Ascending aorta (tissue), 2 donors: ENCODE measurements around the gene TNFRSF4. TPM values are rescaled to one million over a fixed set of nuclear protein-coding genes. Genes with fewer than 3 reads are reported as not detected.

Experiments used
- DNase-seq, 2 donors: peaks; one replicate each; pipeline ENCODE4 v3.0.0-alpha.2; 2019; ENCODE audit warnings: low spot score in 2 of 2
- H3K27ac ChIP-seq, 2 donors: fragments of 200-600 bp; sonication (generic); one replicate each; pipeline ENCODE4 v1.5.1; 2016 to 2017; ENCODE audit warnings: mild to moderate bottlenecking in 1 of 2
- H3K27me3 ChIP-seq: fragments of 200-600 bp; sonication (generic); one replicate; pipeline ENCODE4 v1.5.1; 2017
- H3K36me3 ChIP-seq, 2 donors: fragments of 200-600 bp; sonication (generic); one replicate each; pipeline ENCODE4 v1.5.1; 2016
- H3K4me1 ChIP-seq, 2 donors: fragments of 200-600 bp; sonication (generic); one replicate each; pipeline ENCODE4 v1.5.1; 2016 to 2017; ENCODE audit warnings: mild to moderate bottlenecking in 1 of 2
- H3K4me3 ChIP-seq, 2 donors: fragments of 200-600 bp; sonication (generic); one replicate each; pipeline ENCODE4 v1.5.1; 2016 to 2017; ENCODE audit warnings: mild to moderate bottlenecking in 1 of 2
- H3K9me3 ChIP-seq, 2 donors: fragments of 200-600 bp; sonication (generic); one replicate each; pipeline ENCODE4 v1.5.1; 2016
- intact Hi-C: fragments of 100-400 bp; cut with DNase I; formaldehyde crosslinking; loops from one replicate; pipeline ENCODE4 v1.15.1; 2023
- total RNA-seq: library from RNA; depleted of rRNA; stranded (reverse); fragments of >200 nt; gene quantifications from one replicate; pipeline ENCODE4 v1.1.0, GENCODE V29; 2016
- TF ChIP-seq, protein P1 (sequence below), 3 experiments: fragments of 200-600 bp in 2 of 3; fragments of 450-650 bp in 1 of 3; sonication (generic) in 2 of 3; IDR thresholded peaks; one replicate each; pipeline ENCODE4 v1.5.1; 2016 to 2019; ENCODE audit warnings: antibody characterized with exemption in 3 of 3, mild to moderate bottlenecking in 1 of 3, moderate library complexity in 1 of 3

Gene TNFRSF4
- total RNA-seq, 1 donor from 2014 or later: 4.8 TPM

DNA sequence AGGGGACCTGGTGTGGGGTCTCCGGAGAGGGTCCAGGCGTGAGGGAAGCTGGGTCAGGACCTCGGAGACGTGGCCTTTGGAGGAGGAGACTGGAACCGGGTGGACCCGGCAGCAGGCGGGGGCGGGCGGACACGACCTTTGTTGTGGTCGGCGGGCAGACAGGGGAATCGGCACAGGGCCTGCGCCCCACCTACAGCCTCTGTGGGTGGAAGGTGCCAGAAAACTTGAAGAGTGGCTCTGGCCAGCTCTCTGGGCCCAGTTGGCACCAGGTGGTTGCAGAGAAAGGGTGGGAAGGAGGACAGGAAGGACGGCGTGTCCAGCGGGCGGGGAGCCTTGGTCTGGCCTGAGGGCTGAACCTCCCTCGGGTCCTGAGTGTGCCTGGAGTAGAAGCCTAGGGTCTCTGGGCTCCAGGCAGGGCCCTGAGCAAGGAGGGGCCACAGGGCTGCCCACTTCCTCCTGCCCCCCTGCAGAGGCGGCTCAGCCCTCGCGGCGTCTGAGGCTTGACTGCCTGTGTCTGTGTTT is 48.0 kb downstream of the TNFRSF4 start:
- peaks cover 7% of the 10 kb centered on the region for H3K27me3 ChIP-seq
- no peaks in the 10 kb centered on the region for H3K4me1 ChIP-seq
- intact Hi-C loops: no loop called here
- H3K27ac ChIP-seq: no peak overlapping the region
- no peak for DNase-seq
- H3K9me3 ChIP-seq: no peaks in the 10 kb centered on the region
- H3K4me3 ChIP-seq: no peak overlapping the region
- H3K36me3 ChIP-seq: no peaks in the 10 kb centered on the region
- TF ChIP-seq, protein P1, sequence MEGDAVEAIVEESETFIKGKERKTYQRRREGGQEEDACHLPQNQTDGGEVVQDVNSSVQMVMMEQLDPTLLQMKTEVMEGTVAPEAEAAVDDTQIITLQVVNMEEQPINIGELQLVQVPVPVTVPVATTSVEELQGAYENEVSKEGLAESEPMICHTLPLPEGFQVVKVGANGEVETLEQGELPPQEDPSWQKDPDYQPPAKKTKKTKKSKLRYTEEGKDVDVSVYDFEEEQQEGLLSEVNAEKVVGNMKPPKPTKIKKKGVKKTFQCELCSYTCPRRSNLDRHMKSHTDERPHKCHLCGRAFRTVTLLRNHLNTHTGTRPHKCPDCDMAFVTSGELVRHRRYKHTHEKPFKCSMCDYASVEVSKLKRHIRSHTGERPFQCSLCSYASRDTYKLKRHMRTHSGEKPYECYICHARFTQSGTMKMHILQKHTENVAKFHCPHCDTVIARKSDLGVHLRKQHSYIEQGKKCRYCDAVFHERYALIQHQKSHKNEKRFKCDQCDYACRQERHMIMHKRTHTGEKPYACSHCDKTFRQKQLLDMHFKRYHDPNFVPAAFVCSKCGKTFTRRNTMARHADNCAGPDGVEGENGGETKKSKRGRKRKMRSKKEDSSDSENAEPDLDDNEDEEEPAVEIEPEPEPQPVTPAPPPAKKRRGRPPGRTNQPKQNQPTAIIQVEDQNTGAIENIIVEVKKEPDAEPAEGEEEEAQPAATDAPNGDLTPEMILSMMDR (IDR thresholded peaks at IDR 0.05): no peak

DNA sequence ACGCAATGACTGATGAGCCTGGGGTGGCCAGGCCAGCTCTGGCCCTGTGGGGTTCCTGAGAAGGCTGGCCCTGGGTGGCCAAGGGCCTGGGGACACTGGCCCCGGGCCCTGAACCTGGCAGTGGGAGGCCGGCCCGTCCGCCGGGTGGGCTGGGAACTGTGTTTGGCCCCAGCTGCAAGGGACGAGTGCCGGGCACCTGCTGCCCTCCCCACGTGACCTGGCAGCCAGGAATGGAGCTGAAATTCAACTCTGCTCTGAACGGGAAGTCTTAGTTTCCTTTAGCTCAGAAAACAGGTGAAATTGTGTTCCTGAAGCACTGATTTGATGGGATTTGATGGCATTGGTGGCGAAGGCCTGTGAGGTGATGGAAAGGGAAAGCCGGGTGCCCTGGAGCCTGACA is 48.5 kb downstream of the TNFRSF4 start:
- H3K27me3 ChIP-seq: peaks cover 7% of the 10 kb centered on the region
- no peaks in the 10 kb centered on the region for H3K4me1 ChIP-seq
- TF ChIP-seq, protein P1 (IDR thresholded peaks at IDR 0.05): no peak
- H3K4me3 ChIP-seq: no peak overlapping the region
- H3K27ac ChIP-seq: no peak overlapping the region
- H3K36me3 ChIP-seq: no peaks in the 10 kb centered on the region
- DNase-seq: no peak
- intact Hi-C loops: no loop called here
- no peaks in the 10 kb centered on the region for H3K9me3 ChIP-seq

DNA sequence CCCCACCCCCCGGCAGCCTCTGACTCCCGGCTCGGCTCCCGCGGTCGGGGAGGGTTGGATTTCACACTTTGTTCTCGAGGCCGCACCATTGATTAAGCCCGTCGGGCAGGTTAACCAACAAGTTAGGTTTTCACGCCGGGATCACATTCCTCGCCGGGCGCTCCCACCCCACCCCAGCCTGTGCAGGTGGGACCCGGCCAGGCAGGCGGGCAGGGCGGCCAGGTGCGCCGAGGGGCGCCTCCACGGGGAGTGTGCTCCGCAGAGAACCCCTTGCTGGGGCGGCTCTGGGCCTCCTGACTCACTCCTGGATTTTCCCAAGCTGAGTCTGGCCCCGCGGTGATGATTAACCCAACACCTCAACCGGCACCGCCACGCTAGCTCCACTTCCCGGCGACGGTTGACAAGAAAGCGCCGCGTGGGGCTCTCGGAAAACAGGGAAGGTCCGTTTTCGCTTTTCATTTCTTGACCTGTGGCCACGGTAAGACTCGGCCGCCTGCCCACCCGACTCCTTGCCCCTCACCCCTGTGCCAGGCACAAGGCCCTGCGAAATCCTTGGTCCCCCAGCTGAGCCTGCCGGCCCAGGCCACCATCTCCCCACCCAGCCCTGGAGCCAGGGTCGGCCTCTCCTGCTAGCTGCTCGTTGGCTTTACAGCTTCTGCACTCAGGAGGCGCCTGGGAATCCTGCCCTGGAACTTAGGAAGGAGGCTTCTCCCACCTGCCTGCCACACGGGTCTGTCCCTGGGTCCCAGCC is 49.1 kb downstream of the TNFRSF4 start:
- H3K9me3 ChIP-seq: no peaks in the 10 kb centered on the region
- TF ChIP-seq, protein P1 (IDR thresholded peaks at IDR 0.05): no peak
- peaks cover 7% of the 10 kb centered on the region for H3K27me3 ChIP-seq
- DNase-seq: no peak
- H3K27ac ChIP-seq: no peak overlapping the region
- intact Hi-C loops: no loop called here
- no peaks in the 10 kb centered on the region for H3K36me3 ChIP-seq
- H3K4me1 ChIP-seq: no peaks in the 10 kb centered on the region
- H3K4me3 ChIP-seq: no peak overlapping the region

DNA sequence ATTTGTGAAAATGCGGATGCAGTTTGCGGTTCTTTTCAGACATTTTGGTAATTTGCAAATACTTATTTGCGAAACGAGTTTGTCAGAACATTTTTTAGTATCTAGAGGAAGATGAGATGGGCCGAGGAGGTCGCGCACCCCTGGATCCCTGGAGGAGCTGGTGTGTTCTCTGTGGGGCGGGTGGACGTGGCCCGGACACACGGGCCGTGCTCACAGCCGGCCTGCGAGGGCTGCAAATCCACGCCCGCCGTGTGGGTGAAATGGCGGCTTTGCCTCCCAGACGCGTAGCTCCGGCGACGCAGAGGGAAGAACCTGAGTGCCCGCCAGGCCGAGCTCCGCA is 49.6 kb downstream of the TNFRSF4 start:
- DNase-seq: no peak
- Histone ChIP-seq H3K4me3 (no peak overlapping the region), H3K36me3 (no peaks in the 10 kb centered on the region), H3K27me3 (peaks cover 7% of the 10 kb centered on the region), H3K4me1 (no peaks in the 10 kb centered on the region), H3K9me3 (no peaks in the 10 kb centered on the region), H3K27ac (no peak overlapping the region)
- TF ChIP-seq, protein P1 (IDR thresholded peaks at IDR 0.05): no peak
- intact Hi-C loops: no loop called here

DNA sequence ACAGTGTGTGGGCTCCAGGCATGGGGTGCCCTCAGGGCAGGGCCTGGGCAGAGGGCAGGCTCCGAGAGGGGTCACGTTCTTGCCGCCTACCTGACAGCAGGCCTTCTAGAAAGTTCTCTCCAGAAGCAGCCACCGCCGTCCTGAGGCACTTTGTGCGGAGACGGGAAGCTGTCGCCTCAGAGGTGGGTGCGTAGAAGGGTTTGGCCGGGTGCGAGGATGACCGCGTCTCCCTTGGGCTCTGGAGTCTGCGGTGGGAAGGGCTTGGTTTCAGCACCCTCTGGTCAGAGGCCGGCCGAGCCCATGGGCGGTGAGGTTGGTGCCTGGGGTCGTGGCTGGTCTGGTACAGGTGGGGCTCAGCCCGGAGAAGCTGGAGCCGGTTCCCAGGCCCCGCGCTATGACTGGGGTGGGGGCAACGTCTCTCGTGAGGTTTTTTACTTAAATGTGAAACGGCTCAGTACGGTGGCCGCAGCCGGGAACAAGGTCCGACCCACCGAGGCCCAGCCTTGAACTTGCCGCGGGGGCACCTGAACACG is 50.3 kb downstream of the TNFRSF4 start:
- no peaks in the 10 kb centered on the region for H3K36me3 ChIP-seq
- no peak overlapping the region for H3K27ac ChIP-seq
- no peaks in the 10 kb centered on the region for H3K9me3 ChIP-seq
- TF ChIP-seq, protein P1 (IDR thresholded peaks at IDR 0.05): no peak
- H3K27me3 ChIP-seq: peaks cover 7% of the 10 kb centered on the region
- no peak for DNase-seq
- H3K4me3 ChIP-seq: no peak overlapping the region
- peaks cover under 1 to 3% of the 10 kb centered on the region in 2 donors for H3K4me1 ChIP-seq
- intact Hi-C loops: no loop called here
